DND-41 (cell line): Measurements from ENCODE around the gene PTPRN.

Experiments used
- CTCF ChIP-seq: IDR thresholded peaks from 2 replicates; pipeline ENCODE4 v1.5.1; 2012; ENCODE audit warnings: borderline replicate concordance, low read length, moderate library complexity, mild to moderate bottlenecking; ENCODE audit not compliant: poor library complexity, severe bottlenecking; ENCODE audit errors: extremely low read depth
- EZH2 ChIP-seq: IDR thresholded peaks from 3 replicates; pipeline ENCODE4 v1.6.1; 2012; ENCODE audit warnings: borderline replicate concordance, low read depth, mild to moderate bottlenecking, moderate library complexity, low read length, inconsistent platforms; ENCODE audit not compliant: severe bottlenecking

- TF ChIP-seq CTCF (no peak), EZH2 (no peak)
Measured at GRCh38 chr2:219289537-219290361, 19.5 kb downstream of the PTPRN start.
